Vagina (tissue), 2 donors: Measurements from ENCODE around the gene NMRAL1.

Experiments
- POLR2A ChIP-seq, 2 donors: fragments of 450-650 bp; IDR thresholded peaks; one replicate each; pipeline ENCODE4 v1.6.1; 2017; ENCODE audit warnings: antibody characterized with exemption in 2 of 2, mild to moderate bottlenecking in 2 of 2, moderate library complexity in 2 of 2
- POLR2AphosphoS5 ChIP-seq, 2 donors: sonication (generic); formaldehyde crosslinking; IDR thresholded peaks; one replicate each; pipeline ENCODE4 v1.9.0; 2017; ENCODE audit warnings: antibody characterized with exemption in 2 of 2, mild to moderate bottlenecking in 2 of 2, low read depth in 1 of 2; ENCODE audit not compliant: insufficient read depth in 1 of 2
- TF ChIP-seq, protein P1 (sequence below), 3 experiments: fragments of 450-650 bp in 2 of 3; fragments of 200-600 bp in 1 of 3; sonication (generic) in 1 of 3; IDR thresholded peaks; one replicate each; pipeline ENCODE4 v1.5.1; 2017 to 2019; ENCODE audit warnings: antibody characterized with exemption in 3 of 3, mild to moderate bottlenecking in 2 of 3, moderate library complexity in 2 of 3

- TF ChIP-seq, protein P1, sequence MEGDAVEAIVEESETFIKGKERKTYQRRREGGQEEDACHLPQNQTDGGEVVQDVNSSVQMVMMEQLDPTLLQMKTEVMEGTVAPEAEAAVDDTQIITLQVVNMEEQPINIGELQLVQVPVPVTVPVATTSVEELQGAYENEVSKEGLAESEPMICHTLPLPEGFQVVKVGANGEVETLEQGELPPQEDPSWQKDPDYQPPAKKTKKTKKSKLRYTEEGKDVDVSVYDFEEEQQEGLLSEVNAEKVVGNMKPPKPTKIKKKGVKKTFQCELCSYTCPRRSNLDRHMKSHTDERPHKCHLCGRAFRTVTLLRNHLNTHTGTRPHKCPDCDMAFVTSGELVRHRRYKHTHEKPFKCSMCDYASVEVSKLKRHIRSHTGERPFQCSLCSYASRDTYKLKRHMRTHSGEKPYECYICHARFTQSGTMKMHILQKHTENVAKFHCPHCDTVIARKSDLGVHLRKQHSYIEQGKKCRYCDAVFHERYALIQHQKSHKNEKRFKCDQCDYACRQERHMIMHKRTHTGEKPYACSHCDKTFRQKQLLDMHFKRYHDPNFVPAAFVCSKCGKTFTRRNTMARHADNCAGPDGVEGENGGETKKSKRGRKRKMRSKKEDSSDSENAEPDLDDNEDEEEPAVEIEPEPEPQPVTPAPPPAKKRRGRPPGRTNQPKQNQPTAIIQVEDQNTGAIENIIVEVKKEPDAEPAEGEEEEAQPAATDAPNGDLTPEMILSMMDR (IDR thresholded peaks at IDR 0.05): no peak
- no peak for TF ChIP-seq POLR2A (IDR thresholded peaks at IDR 0.05)
- TF ChIP-seq POLR2AphosphoS5 (IDR thresholded peaks at IDR 0.05; ENCODE audit: insufficient read depth in 1 of 2, low read depth in 1 of 2): no peak
These were observed 5.5 kb downstream of the NMRAL1 start for GRCh38 chr16:4468972-4469371.
